Amygdala (tissue), 56 donors: ENCODE measurements around the gene ARHGAP5.

Experiments
- DNase-seq, 56 donors: peaks; one replicate each; lab custom pipeline; 2025; lab: John Stamatoyannopoulos, UW

ARHGAP5 gene

DNA sequence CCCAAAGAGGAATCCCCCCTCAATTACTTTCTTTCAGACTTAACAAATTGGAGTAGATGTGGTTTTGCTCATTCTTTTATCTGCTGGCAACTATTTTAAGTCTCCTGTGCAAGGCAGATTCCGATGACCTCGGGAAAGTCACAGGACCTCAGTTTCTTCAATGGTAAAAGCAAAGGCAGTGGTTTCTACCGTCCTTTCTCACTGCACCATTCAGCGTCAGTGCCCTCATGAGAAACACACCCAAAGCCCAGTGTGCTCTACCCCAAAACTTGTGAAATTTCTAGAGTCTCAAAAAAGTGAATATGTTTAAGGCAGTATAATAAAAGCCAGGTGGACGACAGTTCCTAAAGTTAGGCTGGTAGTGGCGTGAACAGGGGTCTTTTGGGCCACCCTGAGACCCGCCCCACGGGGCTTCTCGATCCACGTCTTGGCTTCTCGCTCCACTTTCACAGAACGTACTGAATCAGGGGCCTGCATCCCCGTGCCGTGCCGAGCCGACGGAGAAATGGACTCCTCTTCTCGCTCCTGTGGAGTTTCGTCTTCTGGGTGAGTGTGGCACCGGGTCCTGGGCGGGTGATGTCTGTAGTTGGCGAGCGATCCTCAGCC lies 1.3 kb upstream of the ARHGAP5 start:
- peak in 15 of 56 donors; percentile 27 to 73 (median 47) for DNase-seq

DNA sequence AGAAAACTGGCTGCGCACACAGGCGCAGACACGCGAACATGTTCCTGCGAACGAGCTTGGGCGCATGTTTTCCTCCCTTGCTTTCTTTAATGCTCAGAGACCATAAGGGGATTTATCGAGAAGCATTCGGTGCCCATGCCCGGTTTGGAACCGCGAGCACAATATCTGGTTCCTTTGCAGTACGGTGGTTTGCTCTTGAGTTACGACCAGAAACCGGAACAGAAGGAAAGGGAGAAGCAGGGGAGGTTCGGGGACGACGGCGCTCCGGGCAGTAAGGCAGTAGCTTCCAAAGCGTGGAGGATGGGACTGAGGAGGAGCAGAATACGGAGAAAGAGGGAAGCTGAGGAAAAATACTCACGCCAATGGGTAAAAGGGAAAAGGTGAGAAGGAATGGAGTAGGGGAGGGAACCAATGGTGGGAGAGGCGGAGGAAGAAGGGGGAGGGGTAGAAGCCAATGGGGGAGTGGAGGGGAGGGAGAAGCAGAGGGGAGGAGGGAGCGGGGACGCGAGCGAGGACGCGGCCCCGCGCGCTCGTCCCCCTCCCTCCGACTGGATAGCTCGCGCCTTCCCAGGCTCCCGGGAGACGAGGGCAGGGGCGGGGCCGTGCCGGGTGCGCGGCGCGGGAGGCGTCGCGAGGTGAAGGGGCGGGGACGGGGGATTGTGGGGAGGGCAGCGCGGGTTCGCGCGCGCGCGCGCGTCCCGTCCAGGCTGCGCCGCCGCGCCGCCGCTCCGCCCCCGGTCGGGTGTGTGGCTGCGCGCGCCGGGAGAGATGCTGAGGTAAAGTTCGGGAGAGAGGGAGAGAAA lies 625 bp upstream of the ARHGAP5 start:
- peak; percentile 44 to 97 (median 92) for DNase-seq

DNA sequence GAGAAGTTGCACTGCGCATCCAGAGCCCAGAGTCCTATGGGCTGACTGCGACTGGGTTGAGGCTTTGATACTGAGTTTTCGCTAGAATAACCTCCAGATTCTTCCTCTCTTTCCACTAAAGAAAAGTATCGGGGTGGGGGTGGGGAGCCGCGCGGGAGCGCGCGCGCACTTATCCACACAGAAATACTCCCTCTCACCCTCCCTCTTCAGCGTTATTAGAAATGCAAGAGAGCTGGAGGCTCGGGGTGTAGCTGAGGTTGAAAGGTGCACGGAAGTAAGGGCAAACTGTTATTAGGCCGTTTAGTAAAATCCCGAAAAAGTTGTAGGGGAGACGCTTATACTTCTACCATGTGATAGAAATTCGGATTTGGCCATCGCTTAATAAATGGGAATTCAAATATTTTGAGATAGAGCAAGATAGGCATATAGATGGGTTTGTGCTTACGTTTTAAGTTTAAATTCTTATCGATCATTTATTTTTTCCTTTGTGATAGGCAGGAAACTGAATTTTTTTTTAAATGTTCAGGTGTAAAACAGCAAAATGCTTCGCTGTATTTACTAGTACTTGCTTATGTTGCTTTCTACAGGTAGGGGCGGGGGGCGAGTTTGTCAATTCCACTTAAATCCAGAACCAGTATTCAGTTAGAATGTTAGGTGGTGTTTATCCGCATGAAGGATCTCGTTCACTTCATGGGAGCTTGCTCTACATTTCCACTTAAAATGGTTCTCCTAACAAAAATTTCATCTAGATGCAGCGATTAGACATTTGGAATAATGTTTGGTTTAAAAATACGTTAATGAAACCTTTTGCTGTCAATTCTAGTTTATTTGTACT lies 1.1 kb downstream of the ARHGAP5 start:
- DNase-seq: peak in 49 of 56 donors; percentile 1 to 74 (median 38)

DNA sequence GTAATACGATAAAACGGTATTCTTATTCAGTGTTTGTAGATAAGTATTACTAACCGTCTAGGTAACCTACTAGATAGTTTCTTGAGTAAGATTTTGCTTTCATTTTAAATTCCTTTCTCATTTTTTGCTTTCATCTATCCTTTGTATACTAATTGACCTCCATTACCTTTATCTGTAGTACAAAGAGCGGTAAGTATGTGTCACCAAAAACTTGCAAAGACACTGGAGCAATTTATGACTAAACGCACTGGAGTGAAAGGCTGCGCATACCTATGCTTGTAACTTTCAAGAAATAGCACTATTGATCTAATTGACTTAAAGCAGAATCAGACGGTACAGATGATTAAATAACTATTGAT lies 1.7 kb downstream of the ARHGAP5 start:
- no peak for DNase-seq

DNA sequence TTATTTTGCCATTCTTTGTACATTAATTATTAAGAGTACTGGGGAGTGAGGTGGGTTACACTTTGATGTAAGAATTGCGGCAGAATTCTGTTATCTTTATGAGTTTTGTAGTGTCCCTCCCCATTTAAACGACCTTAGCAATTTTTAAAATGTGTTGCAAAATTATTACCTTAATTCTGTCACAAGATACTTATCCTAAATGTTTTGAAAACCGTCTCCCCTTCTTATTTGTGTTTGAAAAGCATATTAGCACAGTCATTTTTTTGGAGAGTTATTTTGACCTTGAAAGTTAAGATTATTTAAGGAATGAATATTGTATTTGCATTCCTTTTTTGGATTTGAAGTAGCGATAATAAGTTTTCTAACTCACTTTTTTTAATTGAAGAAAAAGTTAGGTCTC lies 2.2 kb downstream of the ARHGAP5 start:
- no peak for DNase-seq

DNA sequence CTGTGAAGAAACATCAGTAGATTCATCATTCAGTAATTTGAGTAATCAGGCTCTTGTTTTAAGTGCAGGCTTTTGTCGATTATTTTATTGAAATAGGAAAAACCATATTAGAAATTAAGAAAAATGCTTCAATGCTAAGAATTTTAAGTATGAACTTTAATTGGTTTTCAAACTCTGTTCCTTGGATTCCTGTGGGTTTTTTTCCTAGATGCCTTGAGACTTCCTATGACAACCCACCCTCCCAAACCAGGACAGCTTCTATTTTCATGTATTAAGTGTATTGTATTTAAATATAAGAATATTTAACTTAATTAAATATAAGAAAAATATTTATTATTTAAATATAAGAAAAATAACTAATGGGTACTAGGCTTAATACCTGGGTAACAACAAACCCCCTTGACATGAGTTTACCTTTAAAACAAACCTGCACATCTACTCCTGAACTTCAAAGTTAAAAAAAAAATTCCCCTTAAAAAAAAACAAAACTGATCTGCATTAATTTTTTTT lies 3.0 kb downstream of the ARHGAP5 start:
- DNase-seq: no peak

DNA sequence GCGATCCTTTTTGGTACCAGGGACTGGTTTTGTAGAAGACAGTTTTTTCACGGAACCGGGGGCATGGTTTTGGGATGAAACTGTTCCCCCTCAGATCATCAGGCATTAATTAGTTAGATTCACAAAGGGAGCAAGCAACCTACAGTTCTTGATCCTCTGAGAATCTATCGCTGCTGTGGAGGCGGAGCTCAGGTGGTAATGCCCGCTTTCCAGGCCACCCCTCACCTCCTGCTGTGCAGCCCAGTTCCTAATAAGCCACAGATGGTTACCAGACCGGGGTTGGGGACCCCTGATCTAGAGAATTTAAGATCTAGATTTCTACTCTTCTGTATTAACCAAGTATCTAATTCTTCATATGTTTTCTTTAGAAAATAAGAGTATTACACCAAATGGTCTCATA lies 4.8 kb downstream of the ARHGAP5 start:
- no peak for DNase-seq

DNA sequence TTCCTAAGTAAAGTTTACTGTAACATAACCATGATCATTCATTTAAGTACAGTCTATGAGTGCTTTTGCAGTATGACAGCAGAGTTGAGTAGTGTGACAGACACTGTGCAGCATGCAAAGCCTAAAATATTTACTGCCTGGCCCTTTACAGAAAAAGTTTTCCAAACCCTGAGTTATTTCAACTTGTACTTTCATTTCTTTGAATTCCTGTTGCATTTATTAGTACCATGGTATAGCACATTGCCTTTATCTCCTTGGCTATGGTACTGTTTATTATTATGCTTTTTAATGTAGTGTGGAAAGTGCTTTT lies 6.2 kb downstream of the ARHGAP5 start:
- DNase-seq: no peak

DNA sequence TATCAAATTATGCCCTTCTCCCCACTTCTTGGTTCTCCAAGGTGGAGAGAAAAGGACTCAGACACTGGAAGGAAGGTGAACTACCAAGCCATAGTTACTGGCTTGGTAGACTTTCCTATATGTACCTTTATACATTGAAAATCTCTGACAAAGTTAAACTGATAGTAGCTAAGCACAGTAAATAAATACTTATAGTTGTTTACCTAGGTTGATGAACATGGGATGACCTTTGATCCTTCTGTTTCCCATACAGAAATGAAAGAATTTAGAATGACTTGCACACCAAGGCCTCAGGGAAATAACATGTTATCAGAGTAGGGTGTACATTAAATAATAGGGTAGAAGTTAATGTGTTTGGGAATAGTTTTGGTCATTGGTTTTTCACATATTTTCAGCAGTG lies 6.7 kb downstream of the ARHGAP5 start:
- no peak for DNase-seq

DNA sequence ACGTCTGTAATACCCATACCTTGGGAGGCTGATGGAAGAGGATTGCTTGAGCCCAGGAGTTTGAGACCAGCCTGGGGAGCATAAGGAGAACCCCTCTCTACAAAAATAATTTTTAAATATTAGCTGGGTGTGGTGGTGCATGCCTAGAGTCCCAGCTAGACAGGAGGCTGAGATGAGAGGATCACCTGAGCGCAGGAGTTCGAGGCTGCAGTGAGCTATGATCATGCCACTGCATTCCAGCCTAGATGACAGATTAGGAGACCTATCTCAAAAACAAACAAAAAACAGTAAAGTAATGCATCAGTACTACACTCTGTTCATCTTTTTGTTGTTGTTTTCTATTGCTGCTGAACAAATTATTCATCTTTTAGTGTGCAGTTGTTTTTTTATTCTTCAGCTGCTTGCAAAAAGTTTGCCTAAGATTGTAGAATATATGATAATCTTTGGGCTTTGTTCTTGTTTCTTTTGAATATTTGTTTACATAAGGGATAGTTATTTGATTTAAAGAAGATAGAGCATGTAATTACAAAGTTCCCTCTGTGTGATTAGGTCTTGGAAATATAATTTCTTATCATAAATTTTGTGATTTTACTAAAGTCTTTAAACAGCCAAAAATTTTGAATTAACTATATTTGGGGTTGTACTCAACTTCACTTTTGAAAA lies 8.2 kb downstream of the ARHGAP5 start:
- DNase-seq: no peak

DNA sequence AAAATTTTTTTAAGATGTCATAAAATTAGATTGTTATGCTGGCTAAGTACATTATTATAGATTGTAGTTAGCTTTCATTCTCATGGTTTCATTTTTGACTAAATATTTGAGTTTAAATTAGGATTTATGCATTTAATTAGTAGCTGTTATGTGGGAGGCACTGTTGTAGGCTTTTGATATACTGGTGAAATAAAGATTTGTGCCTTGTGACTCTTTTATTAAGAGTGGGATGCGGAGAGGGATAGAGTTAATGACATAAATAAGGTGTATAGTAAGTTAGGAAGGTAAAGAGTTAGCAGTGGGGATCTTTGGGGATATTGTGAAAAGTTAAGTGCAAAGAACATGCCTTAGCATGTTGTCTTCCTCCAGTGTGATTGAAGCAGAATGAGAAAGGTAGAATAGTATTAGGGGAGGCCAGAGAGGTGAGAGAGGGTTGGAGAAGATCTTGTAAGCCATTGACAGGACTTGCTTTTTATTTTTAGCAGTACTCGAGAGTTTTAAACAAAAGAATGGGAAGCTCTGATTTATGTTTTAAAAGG lies 8.8 kb downstream of the ARHGAP5 start:
- no peak for DNase-seq

DNA sequence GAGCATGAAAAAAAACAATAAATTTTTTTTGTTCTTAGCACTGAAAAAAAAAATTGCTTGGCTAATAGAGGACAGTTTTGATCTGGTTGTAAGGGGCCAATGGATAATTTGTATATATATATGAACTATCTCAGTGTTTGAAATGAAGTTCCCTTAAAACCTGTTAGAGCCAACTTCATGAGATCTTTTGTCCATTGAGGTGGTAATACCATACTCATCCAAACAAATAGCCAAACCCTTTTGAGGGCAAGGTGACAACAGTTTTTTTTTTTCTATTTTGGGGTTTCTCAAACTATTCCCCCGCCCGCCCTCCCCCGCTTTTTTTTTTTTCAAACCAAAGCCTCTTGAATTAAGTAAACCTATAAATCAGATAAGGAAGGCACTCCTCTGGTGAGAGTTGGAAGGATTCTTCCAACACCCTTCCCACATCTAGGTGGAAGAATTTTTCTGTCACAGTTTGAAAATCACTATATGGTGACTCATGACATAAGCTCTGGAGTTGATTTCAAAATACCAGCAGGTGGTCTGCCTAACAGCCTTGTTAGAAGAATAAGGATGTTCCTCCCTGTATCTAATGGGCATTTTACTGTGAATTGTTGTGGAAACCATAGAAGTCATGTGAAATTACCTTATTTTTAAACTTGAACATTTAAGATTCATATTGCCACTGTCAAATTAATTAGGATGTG lies 10.2 kb downstream of the ARHGAP5 start:
- no peak for DNase-seq

DNA sequence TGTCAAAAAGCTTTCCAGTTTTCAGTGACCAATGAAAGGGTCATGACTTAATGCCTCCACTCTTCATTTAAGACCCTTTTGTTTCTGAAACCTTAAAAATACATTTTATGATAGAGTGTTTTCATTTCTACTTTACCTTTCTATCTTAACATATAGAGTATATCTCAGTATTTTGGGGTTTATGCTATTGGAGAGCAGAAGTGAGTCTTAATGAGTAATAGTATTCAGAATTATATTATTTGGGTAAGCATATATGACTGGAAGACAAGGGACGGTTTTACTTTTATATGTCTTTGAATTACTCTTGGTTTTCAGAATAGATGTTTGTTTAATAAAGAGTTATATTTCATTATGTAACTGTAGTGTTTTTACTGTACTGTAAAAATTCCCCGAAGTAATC lies 10.8 kb downstream of the ARHGAP5 start:
- no peak for DNase-seq

DNA sequence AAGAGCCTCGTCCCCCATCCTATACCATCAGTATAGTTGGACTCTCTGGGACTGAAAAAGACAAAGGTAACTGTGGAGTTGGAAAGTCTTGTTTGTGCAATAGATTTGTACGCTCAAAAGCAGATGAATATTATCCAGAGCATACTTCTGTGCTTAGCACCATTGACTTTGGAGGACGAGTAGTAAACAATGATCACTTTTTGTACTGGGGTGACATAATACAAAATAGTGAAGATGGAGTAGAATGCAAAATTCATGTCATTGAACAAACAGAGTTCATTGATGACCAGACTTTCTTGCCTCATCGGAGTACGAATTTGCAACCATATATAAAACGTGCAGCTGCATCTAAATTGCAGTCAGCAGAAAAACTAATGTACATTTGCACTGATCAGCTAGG lies 13.6 kb downstream of the ARHGAP5 start:
- peak in 1 of 56 donors; percentile 31 for DNase-seq

DNA sequence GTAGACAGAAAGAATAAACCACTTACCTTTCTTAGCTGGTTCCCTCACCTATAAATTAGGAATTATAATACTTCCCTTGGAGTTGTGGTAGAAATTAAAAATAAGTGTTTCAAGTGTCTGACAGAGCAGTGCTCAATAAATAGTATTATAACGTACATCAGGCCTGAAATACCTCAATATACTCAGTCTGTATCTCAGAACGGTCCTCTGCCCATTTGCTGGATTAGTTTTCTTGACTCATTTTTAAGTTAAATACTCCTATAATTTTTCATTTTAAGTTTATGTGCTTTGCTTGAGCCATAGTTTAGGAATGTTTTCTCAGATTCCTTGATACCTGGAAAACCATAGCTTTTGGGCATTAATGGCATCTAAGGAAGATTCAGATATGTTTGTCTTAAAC lies 22.4 kb downstream of the ARHGAP5 start:
- DNase-seq: no peak

DNA sequence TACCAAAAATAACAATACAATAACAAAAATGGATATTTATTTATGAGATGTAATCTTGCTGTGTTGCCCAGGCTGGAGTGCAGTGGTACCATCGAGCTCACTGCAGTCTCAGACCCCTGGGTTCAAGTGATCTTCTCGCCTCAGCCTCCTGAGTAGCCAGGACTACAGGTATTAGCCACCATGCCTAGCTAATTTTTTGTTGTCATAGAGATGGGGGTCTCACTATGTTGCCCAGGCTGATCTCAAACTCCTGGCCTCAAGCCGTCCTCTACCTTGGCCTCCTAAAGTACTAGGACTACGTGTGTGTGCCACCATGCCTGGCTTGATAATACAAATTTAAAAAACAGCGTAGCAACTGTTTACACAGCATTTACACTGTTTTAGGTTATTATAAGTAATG lies 23.1 kb downstream of the ARHGAP5 start:
- no peak for DNase-seq

DNA sequence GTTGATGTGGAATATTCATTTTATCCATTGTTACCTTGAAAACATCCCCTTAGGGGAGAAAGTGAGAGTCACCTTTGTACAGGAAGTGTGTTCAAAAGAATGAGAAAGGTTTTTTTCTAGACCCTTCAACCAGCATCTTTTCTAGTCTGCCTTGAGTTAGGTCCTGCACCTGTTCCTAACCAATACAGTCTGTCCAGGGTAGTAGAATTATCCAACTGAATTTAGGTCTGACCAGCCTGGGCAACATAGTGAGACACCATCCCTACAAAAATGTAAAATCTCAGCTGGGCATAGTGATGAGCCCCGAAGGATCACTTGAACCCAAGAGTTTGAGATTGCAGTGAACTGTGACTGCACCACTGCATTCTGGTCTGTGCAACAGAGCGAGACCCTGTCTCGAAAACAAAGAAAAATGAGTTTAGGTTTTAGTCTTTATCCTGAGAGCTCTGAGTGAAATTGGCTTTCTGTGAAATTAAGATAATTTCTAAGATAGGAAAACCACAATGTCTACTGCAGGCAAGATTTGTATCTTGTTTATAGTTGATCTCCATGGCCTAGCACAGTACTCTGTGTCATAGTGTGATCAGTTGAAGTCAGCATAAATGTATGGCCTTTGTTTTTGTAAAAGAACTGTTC lies 25.2 kb downstream of the ARHGAP5 start:
- DNase-seq: no peak

DNA sequence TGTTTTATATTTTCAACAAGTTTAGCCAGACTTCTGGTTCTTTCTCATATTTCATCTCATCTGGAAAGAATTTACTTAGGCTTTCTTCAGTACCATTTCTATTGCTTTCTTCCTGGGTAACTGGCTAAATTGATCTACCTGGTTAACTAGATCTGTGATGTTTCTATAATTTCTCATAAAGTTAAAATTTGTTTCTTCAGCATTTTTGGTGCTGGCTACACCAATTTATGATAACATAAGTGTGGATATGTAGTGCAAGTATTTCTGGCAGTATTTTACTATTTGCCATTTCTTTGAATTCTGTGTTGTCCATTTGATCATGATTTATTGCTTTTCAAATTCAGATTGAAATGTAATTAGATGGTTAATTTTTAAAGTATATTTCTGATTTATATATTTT lies 25.9 kb downstream of the ARHGAP5 start:
- DNase-seq: no peak

DNA sequence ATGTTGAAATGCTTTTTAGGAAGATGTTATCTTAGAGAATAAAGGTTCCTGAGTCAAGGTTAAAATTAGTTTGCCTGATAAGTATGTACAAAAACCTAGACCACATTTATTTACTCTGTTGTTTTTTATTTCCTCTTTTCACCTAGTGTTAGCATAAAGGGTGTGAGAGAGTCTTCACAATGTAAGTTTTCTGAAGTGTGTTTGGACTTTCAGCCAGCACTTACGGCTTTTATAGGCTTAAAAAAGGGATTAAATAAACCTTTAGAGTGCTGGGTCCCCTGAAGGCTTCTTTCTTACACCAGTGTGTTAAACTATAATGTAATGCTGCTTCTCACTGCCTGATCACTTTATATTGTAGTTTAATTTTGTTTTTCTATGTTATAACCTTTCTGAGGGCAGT lies 27.2 kb downstream of the ARHGAP5 start:
- DNase-seq: no peak

DNA sequence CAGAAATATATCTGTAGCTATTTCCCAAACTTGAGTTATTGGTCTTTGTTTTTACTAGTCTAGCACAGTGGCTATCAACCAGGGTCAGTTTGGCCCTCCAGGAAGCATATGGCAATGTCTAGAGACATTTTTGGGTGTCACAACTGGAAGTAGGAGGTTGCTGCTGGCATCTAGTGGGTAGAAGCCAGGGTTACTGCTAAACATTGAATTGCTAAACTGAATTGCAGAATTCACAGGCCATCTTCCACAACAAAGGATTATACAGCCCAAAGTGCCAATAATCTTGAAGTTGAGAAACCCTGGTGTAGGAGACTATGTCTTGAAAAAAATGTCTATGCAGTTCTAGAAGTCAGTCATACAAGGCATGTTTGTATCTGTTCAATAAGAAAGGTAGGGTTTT lies 27.7 kb downstream of the ARHGAP5 start:
- no peak for DNase-seq
